NT2/D1 (cell line): ENCODE results near the gene RIPPLY1.

Source experiments
- DNase-seq: peaks from one replicate; pipeline ENCODE4 v3.0.0-alpha.2; 2011; ENCODE audit warnings: low read depth, low spot score
- H3K27me3 ChIP-seq: 2 replicates; pipeline ENCODE4 v1.6.0; 2011; ENCODE audit warnings: mild to moderate bottlenecking; ENCODE audit not compliant: insufficient read length, insufficient read depth
- H3K36me3 ChIP-seq: 2 replicates; pipeline ENCODE4 v1.6.1; 2011; ENCODE audit warnings: mild to moderate bottlenecking, low read length, mixed read lengths; ENCODE audit not compliant: insufficient read depth, insufficient read length
- H3K4me1 ChIP-seq: 2 replicates; pipeline ENCODE4 v1.5.1; 2011; ENCODE audit not compliant: insufficient read depth, insufficient read length
- H3K4me3 ChIP-seq: 2 replicates; pipeline ENCODE4 v1.5.1; 2011; ENCODE audit warnings: low read depth; ENCODE audit not compliant: insufficient read length
- H3K9ac ChIP-seq: 2 replicates; pipeline ENCODE4 v1.6.0; 2011; ENCODE audit warnings: low read depth; ENCODE audit not compliant: insufficient read length
- H3K9me3 ChIP-seq: 2 replicates; pipeline ENCODE4 v1.5.1; 2011; ENCODE audit warnings: mild to moderate bottlenecking, low read length; ENCODE audit not compliant: insufficient read depth
- SUZ12 ChIP-seq: IDR thresholded peaks from 2 replicates; pipeline ENCODE4 v1.6.1; 2011; ENCODE audit not compliant: insufficient read length, insufficient read depth; ENCODE audit errors: extremely low read depth
- YY1 ChIP-seq: IDR thresholded peaks from 2 replicates; pipeline ENCODE4 v1.6.1; 2011; ENCODE audit not compliant: insufficient read length, insufficient read depth
- ZNF274 ChIP-seq: IDR thresholded peaks from 2 replicates; pipeline ENCODE4 v1.6.1; 2011; ENCODE audit warnings: mild to moderate bottlenecking, low read depth, low read length

The RIPPLY1 gene

GRCh38 chrX:106912864-106913263, 9.7 kb upstream of the RIPPLY1 start:
- Histone ChIP-seq H3K9me3 (no peaks in the 10 kb centered on the region), H3K36me3 (no peaks in the 10 kb centered on the region), H3K9ac (no peak overlapping the region), H3K27me3 (no peaks in the 10 kb centered on the region), H3K4me3 (no peak overlapping the region), H3K4me1 (no peaks in the 10 kb centered on the region)
- no peak for DNase-seq
- TF ChIP-seq ZNF274 = no peak
- TF ChIP-seq YY1 = no peak
- TF ChIP-seq SUZ12 = no peak

GRCh38 chrX:106906361-106906760, 3.2 kb upstream of the RIPPLY1 start:
- no peak overlapping the region for H3K4me3 ChIP-seq
- no peak overlapping the region for H3K9ac ChIP-seq
- H3K27me3 ChIP-seq = no peaks in the 10 kb centered on the region

GRCh38 chrX:106905064-106905708, 2.0 kb upstream of the RIPPLY1 start:
- Histone ChIP-seq H3K4me1 (peaks cover 3% of the 10 kb centered on the region), H3K9ac (no peak overlapping the region), H3K36me3 (no peaks in the 10 kb centered on the region), H3K4me3 (no peak overlapping the region), H3K9me3 (no peaks in the 10 kb centered on the region), H3K27me3 (no peaks in the 10 kb centered on the region)
- TF ChIP-seq SUZ12 = no peak
- TF ChIP-seq YY1 = no peak
- TF ChIP-seq ZNF274 = no peak
- no peak for DNase-seq

More at GRCh38 chrX:106906361-106906760, 3.2 kb upstream of the RIPPLY1 start:
- no peaks in the 10 kb centered on the region for H3K9me3 ChIP-seq
- peaks cover 3% of the 10 kb centered on the region for H3K4me1 ChIP-seq
- H3K36me3 ChIP-seq = no peaks in the 10 kb centered on the region
- TF ChIP-seq YY1 (no peak), SUZ12 (no peak), ZNF274 (no peak)
- no peak for DNase-seq

GRCh38 chrX:106903856-106904528, 851 bp upstream of the RIPPLY1 start:
- no peaks in the 10 kb centered on the region for H3K36me3 ChIP-seq
- H3K27me3 ChIP-seq = no peaks in the 10 kb centered on the region
- H3K9me3 ChIP-seq = no peaks in the 10 kb centered on the region
- H3K4me3 ChIP-seq = no peak overlapping the region
- TF ChIP-seq SUZ12 (no peak), ZNF274 (no peak)
- no peak for DNase-seq
- H3K4me1 ChIP-seq = peaks cover 3% of the 10 kb centered on the region
- H3K9ac ChIP-seq = no peak overlapping the region

- Histone ChIP-seq H3K9ac (no peak overlapping the region), H3K4me1 (peaks cover 3% of the 10 kb centered on the region), H3K9me3 (no peaks in the 10 kb centered on the region), H3K4me3 (no peak overlapping the region), H3K36me3 (no peaks in the 10 kb centered on the region), H3K27me3 (no peaks in the 10 kb centered on the region)
- DNase-seq = no peak
- TF ChIP-seq ZNF274 = no peak
These were observed 457 bp downstream of the RIPPLY1 start for GRCh38 chrX:106902684-106903083.

- H3K4me1 ChIP-seq = peaks cover 3% of the 10 kb centered on the region
- DNase-seq = no peak
- no peak overlapping the region for H3K4me3 ChIP-seq
- no peaks in the 10 kb centered on the region for H3K9me3 ChIP-seq
- TF ChIP-seq YY1 (no peak), SUZ12 (no peak), ZNF274 (no peak)
- no peaks in the 10 kb centered on the region for H3K36me3 ChIP-seq
- no peaks in the 10 kb centered on the region for H3K27me3 ChIP-seq
- no peak overlapping the region for H3K9ac ChIP-seq
These were observed 1.3 kb downstream of the RIPPLY1 start for GRCh38 chrX:106901781-106902219.

- TF ChIP-seq SUZ12 (no peak), YY1 (no peak), ZNF274 (no peak)
- H3K4me1 ChIP-seq = peaks cover 3% of the 10 kb centered on the region
- H3K4me3 ChIP-seq = no peak overlapping the region
- H3K9ac ChIP-seq = no peak overlapping the region
- no peaks in the 10 kb centered on the region for H3K9me3 ChIP-seq
- no peaks in the 10 kb centered on the region for H3K36me3 ChIP-seq
- no peak for DNase-seq
- no peaks in the 10 kb centered on the region for H3K27me3 ChIP-seq
These were observed 1.8 kb downstream of the RIPPLY1 start for GRCh38 chrX:106901341-106901740.
